GM19193 (cell line): ENCODE measurements around the gene CD58.

Source experiments
- POLR2A ChIP-seq: IDR thresholded peaks from 4 replicates; pipeline ENCODE4 v1.6.1; 2011; ENCODE audit not compliant: insufficient read depth, insufficient read length; ENCODE audit errors: extremely low read depth

Gene CD58

GRCh38 chr1:116557323-116557878 is 13.4 kb downstream of the CD58 start:
- TF ChIP-seq POLR2A, result no peak

- peak; percentile 56 for TF ChIP-seq POLR2A
Observed at GRCh38 chr1:116556289-116557006, 14.4 kb downstream of the CD58 start.

DNA sequence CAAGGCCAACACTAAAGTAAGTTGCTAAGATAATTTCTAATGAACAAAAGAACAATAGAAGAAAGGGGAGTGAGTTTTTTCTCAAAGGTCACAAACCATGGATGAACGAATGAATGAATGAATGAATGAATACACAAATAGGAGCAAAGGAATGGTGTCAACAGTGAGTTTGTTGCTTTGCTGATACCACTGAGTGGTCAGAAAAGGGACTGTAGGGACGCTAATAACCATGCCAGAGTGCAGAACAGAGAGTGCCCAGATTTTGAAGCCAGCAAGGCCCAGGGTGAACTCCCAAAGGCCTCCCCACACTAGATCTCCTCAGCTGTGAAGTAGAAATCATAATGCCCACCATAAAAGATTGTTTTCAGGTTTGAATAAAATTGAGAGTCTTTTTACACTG is 15.9 kb downstream of the CD58 start:
- no peak for TF ChIP-seq POLR2A

- no peak for TF ChIP-seq POLR2A
Observed at GRCh38 chr1:116553386-116554115, 17.3 kb downstream of the CD58 start.

GRCh38 chr1:116546354-116546977 is 24.4 kb downstream of the CD58 start:
- no peak for TF ChIP-seq POLR2A

DNA sequence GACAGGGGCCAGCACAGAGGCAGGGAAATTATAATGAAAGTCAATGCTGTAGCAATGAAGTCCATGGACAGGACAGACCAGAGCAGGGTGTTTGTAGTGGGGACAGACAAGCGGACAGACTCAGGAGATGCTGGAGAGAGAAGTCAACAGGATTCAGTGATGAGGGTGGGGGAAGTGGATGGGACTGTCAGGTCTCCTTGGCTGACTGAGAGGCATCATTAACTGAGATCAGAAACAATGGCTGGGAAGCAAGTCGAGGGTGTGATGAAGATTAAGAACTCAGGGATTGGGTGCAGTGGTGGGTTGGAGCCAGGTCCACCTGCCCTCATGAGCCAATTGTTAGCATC is 25.5 kb downstream of the CD58 start:
- no peak for TF ChIP-seq POLR2A

GRCh38 chr1:116544588-116545358 is 26.1 kb downstream of the CD58 start:
- TF ChIP-seq POLR2A, result no peak

GRCh38 chr1:116540088-116540487 is 30.7 kb downstream of the CD58 start:
- TF ChIP-seq POLR2A, result no peak

GRCh38 chr1:116538544-116538943 is 32.3 kb downstream of the CD58 start:
- TF ChIP-seq POLR2A, result no peak

GRCh38 chr1:116537898-116538297 is 32.9 kb downstream of the CD58 start:
- no peak for TF ChIP-seq POLR2A

GRCh38 chr1:116537040-116537831 is 33.6 kb downstream of the CD58 start:
- no peak for TF ChIP-seq POLR2A

- peak; percentile 23 for TF ChIP-seq POLR2A
Observed at GRCh38 chr1:116534014-116534739, 36.6 kb downstream of the CD58 start.

GRCh38 chr1:116533429-116533820 is 37.4 kb downstream of the CD58 start:
- no peak for TF ChIP-seq POLR2A

DNA sequence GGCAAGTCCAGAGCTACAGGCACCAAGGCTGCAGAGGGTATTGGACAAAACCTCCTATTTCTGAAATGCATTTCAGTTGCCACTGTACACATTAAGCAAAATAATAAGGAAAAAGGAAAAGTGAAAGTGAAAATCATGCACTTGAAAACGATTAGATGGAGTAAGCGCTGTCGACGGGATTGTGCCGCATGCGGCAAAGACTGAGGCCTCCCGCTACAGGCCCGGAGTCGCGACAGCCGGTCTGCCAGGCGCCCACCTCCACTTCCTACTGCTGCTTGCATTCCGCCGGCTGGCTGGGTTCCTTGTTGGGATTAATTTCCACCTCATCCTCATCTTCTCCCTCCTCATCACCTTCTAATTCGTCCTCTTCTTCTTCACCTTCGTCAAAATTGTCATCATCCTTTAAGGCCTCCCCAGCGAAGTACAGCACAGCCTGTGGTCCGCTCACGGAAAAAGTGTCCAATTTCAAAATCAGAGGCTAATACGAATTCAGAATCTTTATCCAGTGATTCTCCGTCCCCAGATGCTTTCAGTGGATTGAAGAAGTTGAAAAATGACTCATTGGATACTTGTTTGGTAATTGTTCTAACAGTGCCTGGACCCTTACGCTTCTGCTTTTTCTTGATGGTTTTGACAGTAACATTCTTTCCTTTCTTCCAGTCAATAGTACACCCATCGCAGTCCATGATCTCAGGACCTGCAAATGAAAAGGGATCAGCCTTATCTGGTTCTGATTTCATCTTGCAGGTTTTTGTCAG is 38.0 kb downstream of the CD58 start:
- TF ChIP-seq POLR2A, result no peak

DNA sequence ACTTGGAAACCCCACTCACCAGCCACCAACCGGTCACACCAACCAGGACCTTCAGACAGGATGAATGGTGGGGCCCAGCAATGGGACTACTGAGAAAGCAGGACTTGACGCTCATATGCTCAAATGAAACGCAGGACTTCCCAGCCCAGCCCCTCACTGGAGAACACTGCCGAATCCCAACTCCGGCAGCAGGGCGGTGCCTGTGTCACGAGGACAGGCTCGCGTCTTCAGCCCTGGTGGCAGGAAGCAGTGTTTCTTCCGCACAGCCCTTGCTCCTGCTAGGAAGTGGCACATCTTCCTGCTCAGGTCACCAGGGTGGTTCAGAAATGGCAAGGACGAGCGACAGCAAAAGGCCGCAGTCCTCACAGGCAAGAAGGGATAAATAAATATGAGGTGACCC is 38.9 kb downstream of the CD58 start:
- no peak for TF ChIP-seq POLR2A
